Measurements from ENCODE around the gene EIF4B.

GRCh38 chr12:52980096-52980649 lies 26.1 kb upstream of the EIF4B start:
- TF ChIP-seq CTCF (conservative IDR thresholded peaks at IDR 0.05; ENCODE audit: low read length) (no peak), EZH2phosphoT487 (IDR thresholded peaks at IDR 0.05; ENCODE audit: borderline replicate concordance) (no peak)
